Mucosa of rectum (tissue), 2 donors: ENCODE data around the gene HOXB5.

ENCODE experiments used
- H3K27ac ChIP-seq, 2 donors: one replicate each; pipeline ENCODE4 v1.7.0; 2013; ENCODE audit warnings: inconsistent platforms in 2 of 2, low read depth in 2 of 2, low read length in 2 of 2
- H3K27me3 ChIP-seq, 2 donors: one replicate each; pipeline ENCODE4 v1.7.0; 2013; ENCODE audit warnings: low read length in 2 of 2; ENCODE audit not compliant: control insufficient read depth in 2 of 2, insufficient read depth in 2 of 2
- H3K36me3 ChIP-seq, 2 donors: one replicate each; pipeline ENCODE4 v1.7.0; 2013; ENCODE audit warnings: low read length in 2 of 2; ENCODE audit not compliant: control insufficient read depth in 2 of 2, insufficient read depth in 2 of 2
- H3K4me1 ChIP-seq, 2 donors: one replicate each; pipeline ENCODE4 v1.7.0; 2013; ENCODE audit warnings: low read length in 2 of 2, mild to moderate bottlenecking in 1 of 2; ENCODE audit not compliant: control insufficient read depth in 2 of 2, insufficient read depth in 2 of 2
- H3K4me3 ChIP-seq, 2 donors: one replicate each; pipeline ENCODE4 v1.7.0; 2013; ENCODE audit warnings: low read length in 2 of 2
- H3K9ac ChIP-seq, 2 donors: one replicate each; pipeline ENCODE4 v1.7.0; 2013; ENCODE audit warnings: low read length in 2 of 2, low read depth in 1 of 2, mild to moderate bottlenecking in 1 of 2
- H3K9me3 ChIP-seq, 2 donors: one replicate each; pipeline ENCODE4 v1.7.0; 2013; ENCODE audit warnings: low read length in 2 of 2; ENCODE audit not compliant: control insufficient read depth in 2 of 2
- donor health status: healthy.
- donor health status: Normal muscosa, but diverticular disease.

HOXB5 gene

DNA sequence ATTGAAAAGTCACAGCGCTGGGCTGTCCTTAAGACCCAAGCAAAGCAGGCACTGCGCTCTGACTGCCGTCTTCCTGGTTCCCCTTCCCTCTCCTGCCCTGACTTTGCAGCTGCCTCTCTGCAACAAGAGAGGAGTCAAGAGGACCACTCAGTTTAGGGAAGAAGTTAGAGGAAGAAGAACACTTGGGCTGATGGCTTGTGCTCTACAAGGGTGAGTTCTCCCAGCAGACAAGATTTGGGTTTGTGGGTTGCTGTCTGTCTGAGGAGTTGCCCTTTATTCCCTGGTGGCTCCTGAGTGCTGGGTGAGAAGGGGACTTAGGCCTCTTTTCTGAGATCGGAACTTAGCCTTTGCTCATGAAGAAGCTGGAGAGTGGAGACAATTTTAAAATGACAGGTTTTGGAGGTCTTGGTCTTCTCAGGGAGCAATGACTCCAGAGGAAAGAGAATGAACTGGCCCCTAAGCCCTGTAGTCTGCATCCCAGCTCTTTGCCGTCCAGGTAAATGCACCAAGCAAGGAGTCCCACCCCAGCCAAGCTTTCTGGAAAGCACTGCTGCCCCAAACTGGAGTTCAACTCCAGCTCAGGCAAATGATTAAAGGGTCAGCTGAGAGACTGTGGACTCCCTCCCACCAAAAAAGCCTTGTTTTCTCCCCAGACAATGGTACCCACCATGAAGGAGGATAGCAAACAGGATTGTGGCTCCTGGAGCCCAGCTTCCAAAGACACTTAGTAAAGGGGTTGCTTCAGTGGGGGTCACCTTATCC, 35.3 kb upstream of the HOXB5 start:
- Histone ChIP-seq H3K9me3 (no peaks in the 10 kb centered on the region), H3K27me3 (peaks cover 25 to 40% of the 10 kb centered on the region in 2 donors), H3K4me1 (peaks cover 53 to 69% of the 10 kb centered on the region in 2 donors), H3K36me3 (no peaks in the 10 kb centered on the region), H3K4me3 (peak overlapping the region; percentile 5 to 71), H3K9ac (peak overlapping the region; percentile 68 to 84), H3K27ac (peak overlapping the region; percentile 91 to 94)

DNA sequence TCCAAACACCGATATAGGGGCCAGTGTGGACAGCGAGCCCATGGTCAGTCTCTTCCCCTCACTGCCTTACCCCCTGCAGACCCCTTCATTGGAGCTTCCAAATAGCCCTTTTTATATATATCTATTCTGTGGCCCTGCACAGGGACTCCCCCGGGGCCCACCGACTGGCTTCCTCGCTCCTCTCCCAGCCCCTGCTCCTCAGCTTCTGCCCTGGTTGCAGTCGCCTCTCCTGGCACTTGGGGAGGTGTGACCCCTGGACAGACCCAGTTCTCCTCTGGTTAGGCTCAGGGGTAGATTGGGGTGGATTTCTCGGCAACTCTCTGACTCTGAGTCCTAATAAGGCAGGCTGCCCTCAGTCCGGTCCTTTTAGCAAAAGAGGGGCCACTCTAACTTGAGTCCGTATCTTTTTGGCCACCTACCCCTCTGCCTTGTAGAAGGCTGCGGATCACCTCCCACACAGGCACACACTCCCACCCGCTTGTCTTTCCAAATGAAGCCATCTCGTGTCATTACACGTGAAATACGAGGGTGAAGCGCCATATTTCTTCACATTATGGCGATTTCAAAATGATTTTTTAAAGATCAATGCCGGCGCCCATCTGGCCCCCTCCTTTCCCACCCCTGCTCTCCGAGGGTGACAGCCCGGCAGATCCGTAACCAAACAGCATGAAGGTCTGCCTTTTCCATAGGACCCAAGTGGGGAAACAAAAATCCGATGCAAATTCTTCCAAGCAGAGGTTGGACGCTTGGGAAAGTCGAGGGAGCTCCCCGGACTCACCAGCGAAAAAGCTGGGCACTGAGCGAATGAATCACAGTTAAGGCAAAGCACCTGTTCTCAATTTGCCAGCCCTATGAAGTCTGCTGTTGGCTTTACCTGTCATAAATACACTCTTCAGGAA, 34.3 kb upstream of the HOXB5 start:
- H3K9ac ChIP-seq: peak overlapping the region; percentile 68 to 84
- H3K9me3 ChIP-seq: no peaks in the 10 kb centered on the region
- peaks cover 21 to 44% of the 10 kb centered on the region in 2 donors for H3K27me3 ChIP-seq
- H3K4me1 ChIP-seq: peaks cover 53 to 64% of the 10 kb centered on the region in 2 donors
- H3K36me3 ChIP-seq: no peaks in the 10 kb centered on the region
- peak overlapping the region; percentile 71 to 74 for H3K4me3 ChIP-seq
- peak overlapping the region; percentile 91 to 94 for H3K27ac ChIP-seq

DNA sequence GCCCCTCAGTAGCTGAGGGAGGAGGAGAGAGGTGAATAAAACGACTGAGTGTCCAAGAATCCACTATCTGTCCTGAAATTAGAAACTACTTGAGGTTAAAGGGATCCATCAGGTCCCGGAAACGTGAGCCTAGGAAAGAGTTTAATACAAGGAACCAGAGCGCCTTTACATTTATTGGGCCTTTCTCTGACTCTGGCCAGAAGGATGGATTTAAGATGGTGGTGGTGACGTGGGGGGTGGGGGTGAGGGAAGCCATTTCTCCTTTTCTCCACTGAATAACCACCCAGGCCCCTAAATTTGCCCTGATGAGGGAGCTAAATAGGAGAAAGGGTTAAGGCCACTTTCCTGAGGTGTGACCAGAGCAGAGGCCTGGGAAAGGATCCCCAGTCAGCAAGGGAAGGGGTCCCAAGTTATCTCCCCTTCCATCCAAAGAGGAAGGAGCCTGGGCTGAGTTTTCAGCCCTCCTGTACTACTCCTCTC, 33.6 kb upstream of the HOXB5 start:
- peak overlapping the region; percentile 91 to 94 for H3K27ac ChIP-seq
- H3K9ac ChIP-seq: peak overlapping the region; percentile 68 to 84
- peak overlapping the region; percentile 71 to 74 for H3K4me3 ChIP-seq
- no peaks in the 10 kb centered on the region for H3K9me3 ChIP-seq
- no peaks in the 10 kb centered on the region for H3K36me3 ChIP-seq
- H3K4me1 ChIP-seq: peaks cover 52 to 59% of the 10 kb centered on the region in 2 donors
- H3K27me3 ChIP-seq: peaks cover 21 to 42% of the 10 kb centered on the region in 2 donors

DNA sequence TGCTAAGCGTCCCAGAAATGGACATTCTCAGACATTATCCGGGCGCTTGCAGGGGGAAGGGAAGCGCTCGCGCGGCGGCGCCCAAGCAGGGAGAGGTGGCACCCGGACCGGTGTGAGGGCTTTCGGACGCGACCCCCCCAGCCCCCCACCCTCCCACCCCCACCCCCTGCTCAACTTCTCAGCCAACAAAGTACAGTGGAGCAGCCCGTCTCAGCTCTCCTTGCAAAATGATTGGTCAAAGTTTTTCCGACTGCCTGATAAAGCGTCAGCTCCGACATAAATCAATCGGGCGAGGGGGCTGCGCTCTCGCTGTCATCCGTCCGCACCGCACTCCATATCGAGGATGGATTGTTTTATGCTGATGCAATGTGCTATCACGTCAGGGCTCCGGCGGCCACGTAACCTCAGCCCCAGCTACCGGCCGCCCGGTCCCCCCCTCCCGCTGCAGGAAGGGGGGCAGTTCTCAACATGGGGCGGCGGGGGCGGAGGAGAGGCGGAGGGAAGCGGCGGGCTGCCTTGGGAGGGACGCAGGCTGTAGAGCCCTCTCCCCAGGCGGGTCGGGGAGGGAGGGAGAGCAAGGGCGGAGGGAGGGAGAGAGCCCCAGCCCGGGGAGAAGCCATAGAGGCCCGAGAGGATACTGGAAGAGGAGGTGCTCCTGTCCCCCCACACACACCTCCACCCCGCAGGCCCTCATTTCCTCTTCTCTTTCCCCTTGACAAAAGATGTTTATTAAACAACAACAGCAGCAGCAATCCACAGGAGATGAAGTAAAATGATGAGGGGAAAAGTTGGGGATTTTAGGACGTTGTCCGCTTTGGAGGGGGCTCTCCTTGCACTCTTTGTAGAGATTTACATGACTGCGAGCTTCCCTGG, 32.9 kb upstream of the HOXB5 start, which contains the start of gene HOXB9:
Gene HOXB9, minus strand, starts transcription at position 114 of the 873 bp plus-strand sequence. Its CDS starts 89 bp downstream, at position 25.
- H3K27ac ChIP-seq: peak within 1 kb of the TSS; percentile 91 to 94
- peaks cover 52 to 57% of the 10 kb centered on the region in 2 donors for H3K4me1 ChIP-seq
- H3K27me3 ChIP-seq: peaks cover 21 to 48% of the 10 kb centered on the region in 2 donors
- peak within 1 kb of the TSS; percentile 72 to 74 for H3K4me3 ChIP-seq
- H3K9me3 ChIP-seq: no peaks in the 10 kb centered on the region
- H3K36me3 ChIP-seq: no peaks in the 10 kb centered on the region
- peak within 1 kb of the TSS; percentile 75 to 84 for H3K9ac ChIP-seq

DNA sequence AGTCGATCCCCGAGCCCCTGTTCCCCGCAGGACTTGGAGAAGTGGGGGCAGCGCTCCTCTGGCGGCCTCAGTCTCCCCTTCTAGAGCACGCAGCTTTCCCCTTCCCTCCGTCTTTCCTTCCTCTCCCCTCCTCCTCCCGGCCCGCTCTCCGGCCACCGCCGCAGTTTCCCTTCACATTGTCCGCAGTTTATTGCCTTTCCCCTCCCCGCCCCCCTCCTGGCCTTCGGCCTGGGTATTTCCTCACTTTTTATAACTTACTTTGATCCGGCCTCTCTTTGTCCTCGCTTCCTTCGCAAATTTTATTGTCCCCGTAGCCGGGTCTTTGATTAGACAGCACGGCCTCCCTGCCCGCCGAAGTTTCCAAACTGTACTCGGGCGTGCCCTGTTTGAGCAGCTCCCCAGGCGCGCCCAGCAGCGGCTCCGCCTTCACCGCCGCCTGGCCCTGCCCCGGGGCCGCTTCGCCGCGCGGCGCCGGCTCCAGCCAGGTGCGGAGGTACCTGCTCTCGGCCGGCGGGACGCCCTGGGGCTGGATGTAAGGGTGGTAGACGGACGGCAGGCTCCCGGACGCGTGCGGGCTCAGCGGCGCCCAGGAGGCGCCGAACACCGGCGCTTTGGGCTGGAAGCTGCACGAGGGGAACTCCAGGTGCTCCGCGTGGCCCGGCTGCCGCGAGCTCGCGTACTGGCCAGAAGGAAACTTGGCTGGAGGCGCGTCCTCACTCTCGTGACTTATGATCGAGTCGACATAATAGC, 32.1 kb upstream of the HOXB5 start:
- H3K4me1 ChIP-seq: peaks cover 54 to 55% of the 10 kb centered on the region in 2 donors
- H3K4me3 ChIP-seq: peak overlapping the region; percentile 72 to 74
- H3K27ac ChIP-seq: peak overlapping the region; percentile 91 to 94
- no peaks in the 10 kb centered on the region for H3K9me3 ChIP-seq
- peak overlapping the region; percentile 75 to 84 for H3K9ac ChIP-seq
- H3K36me3 ChIP-seq: no peaks in the 10 kb centered on the region
- H3K27me3 ChIP-seq: peaks cover 17 to 48% of the 10 kb centered on the region in 2 donors

DNA sequence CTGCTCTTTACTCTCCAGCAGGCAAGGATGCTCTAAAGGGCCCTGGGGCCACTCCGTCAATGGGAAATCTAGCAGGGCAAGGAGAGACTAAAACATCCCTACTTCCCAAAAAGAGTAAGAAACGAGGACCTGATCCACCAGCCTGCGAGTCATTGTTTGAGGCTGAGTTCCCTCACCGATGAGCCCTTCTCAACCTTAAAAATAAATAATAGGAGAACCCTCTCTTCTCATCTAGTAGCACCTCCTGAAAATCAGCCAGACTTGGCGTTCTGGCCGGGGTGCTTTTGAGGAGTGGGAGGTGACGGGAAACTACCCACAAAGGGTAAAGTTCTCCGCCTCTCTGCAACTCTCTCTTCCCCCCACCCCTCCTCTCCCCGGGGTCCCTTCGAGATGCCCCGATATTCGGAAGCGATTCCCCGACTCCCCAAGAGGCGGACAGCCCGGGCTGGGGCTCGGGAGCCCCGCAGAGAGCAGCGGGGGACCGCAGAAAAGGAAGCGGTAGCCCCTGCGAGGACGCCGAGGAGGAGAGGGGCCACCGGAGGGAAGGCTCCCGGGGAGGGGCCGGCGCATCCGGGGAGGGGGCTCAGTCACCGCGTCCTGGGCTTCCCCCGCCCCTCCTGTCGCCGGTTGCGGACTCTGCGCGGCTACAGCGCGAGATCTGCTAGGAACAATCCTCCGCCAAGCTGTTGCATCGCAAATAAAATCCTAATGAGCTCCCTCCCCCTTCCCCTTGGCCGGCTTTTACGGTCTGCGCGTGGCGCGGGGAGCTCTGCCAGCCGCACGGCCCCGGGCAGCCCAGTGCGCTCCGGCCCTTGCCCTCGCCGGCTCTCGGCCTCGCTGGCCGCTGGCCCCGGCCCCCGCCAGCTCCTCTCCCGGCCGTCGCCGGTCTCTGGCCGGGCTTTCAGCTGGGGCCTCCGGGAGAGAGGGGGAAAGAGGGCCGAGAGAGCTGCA, 31.2 kb upstream of the HOXB5 start:
- Histone ChIP-seq H3K36me3 (no peaks in the 10 kb centered on the region), H3K9ac (peak overlapping the region; percentile 63 to 84), H3K27me3 (peaks cover 17 to 43% of the 10 kb centered on the region in 2 donors), H3K27ac (peak overlapping the region; percentile 91 to 94), H3K4me3 (peak overlapping the region; percentile 69 to 74), H3K4me1 (peaks cover 54 to 56% of the 10 kb centered on the region in 2 donors), H3K9me3 (no peaks in the 10 kb centered on the region)

DNA sequence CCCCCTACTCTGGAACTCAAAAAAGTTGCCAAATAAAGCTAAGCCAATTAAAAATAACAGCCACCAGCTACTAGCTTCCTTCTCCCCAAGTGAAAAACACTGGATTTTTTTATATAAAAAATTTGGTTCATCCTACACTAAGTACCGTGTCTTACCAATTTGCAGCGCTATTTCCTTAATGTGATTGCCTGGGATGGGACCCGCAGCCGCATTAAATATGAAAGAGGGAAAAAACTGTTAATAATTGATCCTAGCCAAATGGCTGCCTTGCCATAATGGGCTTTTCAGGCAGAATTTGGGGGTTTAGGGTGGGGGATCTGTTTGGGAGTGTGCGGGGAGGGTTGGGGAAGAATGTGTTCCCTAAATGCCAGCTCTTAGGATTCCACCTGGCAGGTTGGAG, 30.5 kb upstream of the HOXB5 start:
- Histone ChIP-seq H3K4me3 (peak overlapping the region; percentile 24 to 69), H3K27me3 (peaks cover 17 to 42% of the 10 kb centered on the region in 2 donors), H3K4me1 (peaks cover 51 to 55% of the 10 kb centered on the region in 2 donors), H3K36me3 (no peaks in the 10 kb centered on the region), H3K9ac (peak overlapping the region; percentile 63 to 84), H3K27ac (peak overlapping the region in 1 of 2 donors; percentile 94), H3K9me3 (no peaks in the 10 kb centered on the region)

DNA sequence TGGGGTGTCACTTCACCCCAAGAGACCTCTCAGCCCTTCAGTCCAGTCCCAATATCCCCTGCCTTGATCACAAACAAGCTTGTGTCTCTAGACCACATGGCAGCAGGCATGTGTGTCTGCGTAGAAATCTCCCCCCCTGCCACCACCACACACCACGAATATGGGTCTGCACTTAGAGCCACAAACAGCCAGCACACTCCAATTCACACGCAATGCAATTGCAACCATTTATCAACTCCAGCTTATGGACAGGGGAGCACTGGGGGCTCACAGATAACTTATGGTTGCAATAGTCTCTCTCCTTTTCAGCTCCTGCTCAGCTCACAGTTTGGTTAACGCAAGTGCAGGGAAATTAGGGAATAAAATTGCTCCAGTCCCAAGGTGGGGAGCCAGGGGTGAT, 30.0 kb upstream of the HOXB5 start:
- Histone ChIP-seq H3K9me3 (no peaks in the 10 kb centered on the region), H3K27me3 (peaks cover 15 to 37% of the 10 kb centered on the region in 2 donors), H3K9ac (no peak overlapping the region), H3K36me3 (no peaks in the 10 kb centered on the region), H3K27ac (peak overlapping the region in 1 of 2 donors; percentile 7), H3K4me3 (peak overlapping the region in 1 of 2 donors; percentile 20), H3K4me1 (peaks cover 51 to 55% of the 10 kb centered on the region in 2 donors)
